Activated CD8-positive, alpha-beta memory T cell treated with anti-CD3 and anti-CD28 coated beads for 24 hours (primary cell): ENCODE measurements around the gene FTSJ3.
"Not testable (repeated sequence)": the region's sequence is repeated elsewhere in the genome, so short reads cannot be mapped to it uniquely, and the experiment has no call there.

ENCODE experiments used
- DNase-seq: peaks from one replicate; pipeline ENCODE4 v3.0.0-alpha.2; 2020

FTSJ3 gene

GRCh38 chr17:63826468-63827001, 928 bp downstream of the FTSJ3 start:
- no peak for DNase-seq

DNA sequence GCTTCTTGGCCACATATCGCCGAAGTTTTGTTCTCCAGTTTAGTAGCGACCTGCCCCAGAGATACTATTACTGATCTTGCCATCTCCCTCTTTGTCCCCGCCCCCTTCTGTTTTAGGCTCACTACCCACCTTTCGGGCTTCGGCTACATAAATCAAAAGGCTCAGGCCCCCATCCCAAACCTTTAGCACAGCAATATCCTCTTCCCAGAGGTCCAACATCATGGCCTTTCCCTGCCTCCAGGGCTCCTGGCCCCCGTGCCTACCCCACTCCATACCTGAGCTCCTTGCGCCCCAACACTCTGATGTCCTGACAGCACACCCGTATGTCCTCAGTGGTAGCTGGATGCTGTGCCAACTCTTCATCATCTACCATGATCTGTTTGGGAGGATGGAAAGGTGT, 3.1 kb downstream of the FTSJ3 start:
- no peak for DNase-seq

DNA sequence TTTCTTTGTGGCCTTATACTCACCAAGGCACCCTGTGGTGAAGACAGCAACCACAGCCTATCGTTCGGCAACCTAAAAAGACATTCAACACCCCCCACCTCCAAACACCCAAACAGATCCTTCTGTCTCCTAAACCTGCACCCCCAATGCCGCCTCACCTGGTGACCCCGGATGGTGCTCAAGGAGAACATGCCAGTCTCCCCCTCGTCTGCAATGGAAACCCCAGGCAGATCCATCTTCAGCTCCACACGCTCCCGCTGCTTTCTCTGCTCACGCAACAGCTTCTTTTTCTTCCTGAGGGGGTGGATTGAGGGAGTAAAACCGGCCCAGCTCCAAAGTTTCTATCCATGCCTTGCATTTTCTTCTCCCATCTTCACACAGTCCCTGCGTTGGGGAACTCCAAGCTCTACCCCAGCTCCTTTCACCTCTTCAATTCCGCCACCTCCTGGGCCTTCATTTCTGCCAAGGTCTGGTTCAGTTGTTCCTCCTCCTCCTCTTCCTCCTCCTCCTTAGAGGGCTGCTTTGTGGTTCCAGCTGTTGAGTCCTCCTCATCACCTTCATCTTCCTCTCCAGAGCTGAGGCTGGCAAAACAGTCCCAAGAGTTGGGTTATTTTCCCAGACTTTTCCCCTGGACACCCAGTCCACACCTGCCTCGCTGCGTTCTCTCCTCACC, 3.7 kb downstream of the FTSJ3 start:
- DNase-seq = no peak

- no peak for DNase-seq
Measured at GRCh38 chr17:63822537-63822936, 4.9 kb downstream of the FTSJ3 start.

GRCh38 chr17:63821804-63822203, 5.7 kb downstream of the FTSJ3 start:
- DNase-seq = no peak

DNA sequence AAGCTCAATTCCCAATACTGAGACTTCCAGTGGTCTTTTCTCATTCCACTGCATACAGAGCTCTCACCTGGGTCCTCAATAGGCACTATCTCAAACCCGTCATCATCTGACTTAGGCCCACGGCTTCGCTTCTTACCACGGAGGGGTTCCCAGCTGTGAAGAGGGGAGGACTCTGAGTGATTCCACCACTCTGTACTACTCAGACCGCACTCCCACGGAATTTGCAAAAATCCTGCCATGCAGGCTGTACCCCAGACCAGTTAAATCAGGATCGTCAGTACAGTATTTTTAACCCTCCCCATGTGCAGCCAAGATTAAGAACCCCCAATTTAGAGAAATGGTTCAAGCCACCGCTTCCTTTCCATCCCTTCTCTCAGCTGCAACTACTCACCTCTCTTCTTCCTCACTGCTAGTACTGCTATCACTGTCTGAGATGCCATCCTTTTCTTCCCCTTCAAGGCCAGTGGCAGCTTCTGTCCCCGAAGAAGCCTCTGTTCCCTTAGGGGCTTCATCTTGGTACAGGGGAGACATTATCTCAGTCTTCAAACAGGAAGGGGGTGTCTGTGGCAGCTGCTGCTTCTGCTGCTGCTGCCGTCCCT, 6.4 kb downstream of the FTSJ3 start:
- no peak for DNase-seq

- no peak for DNase-seq
Measured at GRCh38 chr17:63819585-63820537, 7.6 kb downstream of the FTSJ3 start.

DNA sequence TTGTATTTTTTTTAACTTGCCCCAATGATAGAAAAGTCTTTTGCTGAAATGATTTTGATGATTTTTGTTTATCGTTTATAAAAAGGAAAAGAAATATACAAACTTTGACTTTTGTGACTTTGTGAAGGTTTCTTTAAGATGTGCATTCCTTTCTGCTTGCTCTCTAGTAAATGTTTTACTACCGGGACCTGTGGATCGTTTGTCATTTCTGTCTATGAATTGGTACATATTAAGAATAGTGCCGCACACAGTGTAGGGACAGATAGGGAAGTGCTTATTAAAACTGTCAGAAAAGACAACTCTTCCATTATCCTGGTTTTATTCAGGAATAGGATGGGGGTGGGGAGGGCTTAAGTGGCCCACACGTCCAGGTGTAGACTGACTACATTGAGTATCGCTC, 8.3 kb downstream of the FTSJ3 start:
- DNase-seq = no peak

DNA sequence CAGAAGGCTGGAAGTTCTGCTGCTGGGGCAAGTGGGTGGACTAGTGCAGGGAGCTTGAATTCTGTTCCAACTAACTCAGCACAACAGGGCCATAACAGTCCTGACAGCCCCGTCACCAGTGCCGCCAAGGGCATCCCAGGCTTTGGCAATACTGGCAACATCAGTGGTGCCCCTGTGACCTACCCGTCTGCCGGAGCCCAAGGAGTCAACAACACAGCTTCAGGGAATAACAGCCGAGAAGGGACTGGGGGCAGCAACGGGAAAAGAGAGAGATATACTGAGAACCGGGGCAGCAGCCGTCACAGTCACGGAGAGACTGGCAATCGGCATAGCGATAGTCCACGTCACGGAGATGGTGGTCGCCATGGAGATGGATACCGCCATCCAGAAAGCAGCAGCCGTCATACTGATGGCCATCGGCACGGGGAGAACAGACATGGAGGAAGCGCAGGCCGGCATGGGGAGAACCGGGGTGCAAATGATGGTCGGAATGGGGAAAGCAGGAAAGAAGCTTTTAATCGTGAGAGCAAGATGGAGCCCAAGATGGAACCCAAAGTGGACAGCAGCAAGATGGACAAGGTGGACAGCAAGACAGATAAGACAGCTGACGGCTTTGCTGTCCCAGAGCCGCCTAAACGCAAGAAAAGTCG, 9.6 kb downstream of the FTSJ3 start:
- no peak for DNase-seq

DNA sequence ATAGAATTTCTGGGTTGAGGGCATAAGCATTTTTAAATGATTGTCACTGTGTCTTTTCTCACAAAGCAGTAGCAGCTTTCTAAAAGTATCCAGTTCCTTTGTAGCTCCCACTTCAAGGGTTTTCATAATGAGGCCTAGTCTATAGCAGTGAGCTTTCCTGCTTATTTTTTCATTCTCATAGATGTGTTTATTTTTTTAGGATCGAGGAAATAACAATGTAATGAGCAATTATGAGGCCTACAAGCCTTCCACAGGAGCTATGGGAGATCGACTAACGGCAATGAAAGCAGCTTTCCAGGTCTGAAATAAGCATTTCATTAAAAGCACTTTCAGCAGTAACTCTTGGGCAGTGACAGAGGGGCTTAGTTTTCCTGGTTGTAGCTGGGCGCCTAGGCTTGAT, 10.8 kb downstream of the FTSJ3 start:
- DNase-seq = no peak

DNA sequence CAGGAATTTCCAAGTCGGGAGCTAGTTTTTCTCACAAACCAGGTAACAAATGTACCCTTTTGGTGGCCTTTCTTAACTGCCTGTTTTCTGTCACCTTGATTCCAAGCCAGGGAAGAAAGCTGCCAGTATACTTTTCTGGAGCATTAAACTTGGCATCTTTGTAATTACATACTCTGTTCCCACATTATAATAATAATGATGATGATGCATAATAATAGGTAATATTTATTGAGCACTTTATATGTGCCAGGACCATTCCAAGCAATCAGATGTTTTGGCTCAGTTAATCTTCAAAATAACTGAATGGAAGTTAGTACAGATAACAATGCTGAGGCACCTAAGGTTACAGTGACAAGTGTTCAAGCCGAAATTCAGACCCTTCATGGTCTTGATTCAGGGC, 11.3 kb downstream of the FTSJ3 start:
- DNase-seq = no peak

GRCh38 chr17:63809970-63810369, 17.5 kb downstream of the FTSJ3 start:
- no peak for DNase-seq

- DNase-seq = no peak
Measured at GRCh38 chr17:63805591-63805990, 21.9 kb downstream of the FTSJ3 start.

- no peak for DNase-seq
Measured at GRCh38 chr17:63804328-63804727, 23.1 kb downstream of the FTSJ3 start.

DNA sequence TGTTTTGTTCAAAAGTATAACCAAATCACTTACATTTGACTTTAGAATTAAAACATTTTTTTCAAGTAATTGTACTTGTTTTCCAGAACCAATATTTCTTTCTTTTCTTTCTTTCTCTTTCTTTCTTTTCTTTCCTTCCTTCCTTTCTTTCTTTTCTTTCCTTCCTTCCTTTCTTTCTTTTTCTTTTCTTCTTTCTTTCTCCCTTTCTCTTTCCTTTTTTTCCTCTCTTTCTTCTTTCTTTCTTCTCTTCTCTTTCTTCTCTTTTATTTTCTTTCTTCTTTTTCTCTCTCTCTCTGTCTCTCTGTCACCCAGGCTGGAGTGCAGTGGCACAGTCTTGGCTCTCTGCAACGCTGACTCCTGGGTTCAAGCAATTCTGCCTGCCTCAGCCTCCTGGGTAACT, 26.7 kb downstream of the FTSJ3 start:
- DNase-seq = no peak

DNA sequence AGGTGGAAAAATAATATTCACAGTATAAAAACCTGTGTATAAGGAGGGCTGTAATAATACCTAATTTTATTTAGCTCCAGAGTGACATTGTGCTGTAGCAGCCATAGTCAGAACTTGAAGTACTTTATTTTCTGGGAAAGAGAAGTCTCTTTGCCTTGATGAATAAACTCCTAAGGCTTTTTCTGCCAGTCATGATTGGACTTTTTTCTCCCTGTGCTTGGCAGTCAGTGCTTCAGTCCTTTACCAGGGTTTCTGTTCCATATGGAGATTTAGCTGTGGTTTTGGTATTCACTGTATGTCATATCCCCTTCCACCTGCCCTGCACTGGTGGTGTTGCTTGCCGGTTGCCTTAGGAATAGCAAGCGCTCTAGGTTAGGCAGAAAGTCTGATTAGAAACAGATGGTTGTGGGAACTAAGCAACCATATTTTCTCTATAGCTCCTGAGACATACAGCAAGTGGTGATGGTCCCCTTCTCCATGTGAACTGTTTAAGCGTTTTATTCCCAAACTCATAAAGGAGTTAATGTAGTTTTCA, 28.8 kb downstream of the FTSJ3 start:
- no peak for DNase-seq

DNA sequence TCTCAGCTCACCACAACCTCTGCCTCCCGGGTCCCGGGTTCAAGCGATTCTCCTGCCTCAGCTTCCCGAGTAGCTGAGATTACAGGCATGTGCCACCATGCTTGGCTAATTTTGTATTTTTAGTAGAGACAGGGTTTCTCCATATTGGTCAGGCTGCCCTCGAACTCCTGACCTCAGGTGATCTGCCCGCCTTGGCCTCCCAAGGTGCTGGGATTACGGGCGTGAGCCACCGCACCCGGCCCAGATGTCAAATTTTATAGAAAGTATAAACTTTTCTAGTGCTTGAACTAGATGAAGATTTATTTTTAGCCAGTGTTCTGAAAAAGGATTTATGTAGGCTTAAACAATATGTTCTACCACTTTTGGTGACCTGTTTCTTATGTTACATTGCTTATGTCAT, 31.1 kb downstream of the FTSJ3 start:
- not testable (repeated sequence) for DNase-seq

DNA sequence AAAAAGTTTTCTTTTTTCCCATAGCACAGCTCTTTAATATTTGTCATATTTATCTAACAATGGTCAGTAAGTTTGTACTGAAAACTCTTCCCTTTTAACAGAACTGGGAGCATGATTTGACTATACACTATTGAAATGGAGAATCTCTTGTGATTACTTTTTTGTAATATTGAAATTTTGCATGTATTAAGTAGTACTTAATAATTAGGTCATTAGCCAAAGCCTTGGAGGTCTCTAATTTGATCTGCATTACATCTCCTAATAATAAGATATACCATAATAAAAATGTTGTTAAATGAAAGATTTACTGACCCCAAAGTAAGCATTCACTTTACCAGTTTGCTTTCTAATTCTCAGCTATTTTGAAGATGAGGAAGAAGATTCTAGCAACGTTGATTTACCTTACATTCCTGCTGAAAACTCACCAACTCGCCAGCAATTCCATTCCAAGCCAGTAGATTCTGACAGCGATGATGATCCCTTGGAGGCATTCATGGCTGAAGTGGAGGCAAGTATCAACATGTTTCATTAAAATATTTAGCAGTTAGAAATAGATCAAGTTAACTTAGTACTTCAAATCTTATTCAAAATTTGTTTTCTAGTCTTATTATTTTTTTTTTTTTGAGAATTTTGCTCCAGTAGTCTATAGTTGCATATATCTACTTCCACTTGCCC, 35.3 kb downstream of the FTSJ3 start:
- no peak for DNase-seq

- no peak for DNase-seq
Measured at GRCh38 chr17:63790057-63790456, 37.4 kb downstream of the FTSJ3 start.

DNA sequence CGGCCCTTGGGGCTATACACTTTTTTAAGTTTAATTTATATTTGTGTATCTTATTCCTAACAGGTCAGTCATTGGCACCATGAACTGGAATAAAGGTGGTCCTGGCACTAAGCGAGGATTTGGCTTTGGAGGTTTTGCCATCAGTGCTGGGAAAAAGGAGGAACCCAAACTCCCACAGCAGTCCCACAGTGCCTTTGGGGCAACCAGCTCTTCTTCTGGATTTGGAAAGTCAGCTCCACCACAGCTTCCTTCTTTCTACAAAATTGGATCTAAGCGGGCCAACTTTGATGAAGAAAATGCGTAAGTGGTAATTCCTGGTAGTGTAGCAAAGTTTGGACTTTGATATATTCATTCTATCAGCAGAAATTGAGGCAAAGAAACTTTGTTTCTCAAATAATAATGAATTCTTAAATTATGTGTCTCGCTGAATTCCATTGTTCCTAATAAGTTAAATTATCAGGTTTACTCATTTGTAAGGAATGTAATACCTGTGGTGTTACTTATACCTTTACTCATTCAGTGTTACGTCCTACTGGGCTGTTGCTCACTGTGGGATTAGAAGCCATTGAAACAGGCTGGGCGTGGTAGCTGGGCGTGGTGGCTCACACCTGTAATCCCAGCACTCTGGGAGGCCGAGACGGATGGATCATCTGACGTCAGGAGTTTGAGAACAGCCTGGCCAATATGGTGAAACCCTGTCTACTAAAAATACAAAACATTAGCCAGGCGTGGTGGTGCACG, 40.3 kb downstream of the FTSJ3 start:
- DNase-seq = no peak

GRCh38 chr17:63786117-63786516, 41.3 kb downstream of the FTSJ3 start:
- no peak for DNase-seq

DNA sequence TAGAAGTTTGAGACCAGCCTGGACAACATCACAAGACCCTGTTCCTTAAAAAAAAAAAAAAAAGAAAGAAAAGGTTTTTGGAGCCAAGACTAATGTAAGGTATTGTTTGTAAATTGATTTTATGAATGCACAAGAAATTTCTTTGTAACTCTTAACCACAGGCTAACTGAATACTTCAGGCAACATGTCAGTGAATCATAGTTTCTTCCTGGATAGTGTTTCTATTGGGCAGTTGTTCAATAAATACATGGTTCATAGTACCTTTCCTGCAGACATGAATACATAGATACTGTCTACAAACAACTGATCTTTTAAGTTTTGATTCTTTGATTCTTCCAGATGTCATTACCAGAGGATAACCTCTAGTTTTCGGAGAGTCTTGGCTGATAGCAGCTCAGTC, 41.9 kb downstream of the FTSJ3 start:
- no peak for DNase-seq
